OCI-LY7 (cell line): Measurements from ENCODE around the gene SORBS2. TPM values are rescaled to one million over a fixed set of nuclear protein-coding genes. Genes with fewer than 3 reads are reported as not detected.

ENCODE experiments used
- BruUV-seq: library from RNA; stranded (reverse); fragments of 400-500 nt; replicated peaks from 2 replicates; lab custom pipeline; 2021; lab: Mats Ljungman, UMichigan
- CTCF ChIA-PET: fragments of 300-600 bp; sonication (Branson Sonifier 250); formaldehyde crosslinking; loops from one replicate; lab custom pipeline; 2022; ENCODE audit warnings: antibody characterized with exemption; ENCODE audit not compliant: unreplicated experiment; lab: Charles Lee
- POLR2A ChIA-PET: fragments of 300-600 bp; sonication (Branson Sonifier 250); formaldehyde crosslinking; loops from one replicate; lab custom pipeline; 2022; ENCODE audit warnings: antibody characterized with exemption; lab: Charles Lee
- DNase-seq: peaks from one replicate; pipeline ENCODE4 v3.0.0-alpha.2; 2015; ENCODE audit warnings: low spot score
- H2AFZ ChIP-seq: fragments of 200-600 bp; sonication (generic), shearing (Covaris generic); 2 replicates; pipeline ENCODE4 v1.6.1; 2014; ENCODE audit warnings: mild to moderate bottlenecking, antibody characterized with exemption, low read length, moderate library complexity
- H3K27ac ChIP-seq: fragments of 200-600 bp; sonication (generic); 2 replicates; pipeline ENCODE4 v1.5.1; 2014; ENCODE audit warnings: mixed run types, low read depth, mild to moderate bottlenecking, moderate library complexity, low read length, inconsistent platforms; ENCODE audit not compliant: poor library complexity, severe bottlenecking
- H3K36me3 ChIP-seq: fragments of 200-600 bp; sonication (generic); 2 replicates; pipeline ENCODE4 v1.6.1; 2014; ENCODE audit warnings: mild to moderate bottlenecking, antibody characterized with exemption, low read length, moderate library complexity, mixed read lengths; ENCODE audit not compliant: insufficient read depth
- H3K4me1 ChIP-seq: fragments of 200-600 bp; sonication (generic); 2 replicates; pipeline ENCODE4 v1.5.1; 2014; ENCODE audit warnings: mild to moderate bottlenecking, low read length; ENCODE audit not compliant: insufficient read depth, poor library complexity, severe bottlenecking
- H3K4me2 ChIP-seq: fragments of 200-600 bp; sonication (generic); 2 replicates; pipeline ENCODE4 v1.6.1; 2014; ENCODE audit warnings: mild to moderate bottlenecking, low read length
- H3K4me3 ChIP-seq: fragments of 200-600 bp; sonication (generic); 2 replicates; pipeline ENCODE4 v1.5.1; 2014; ENCODE audit warnings: mild to moderate bottlenecking, low read depth, low read length; ENCODE audit not compliant: poor library complexity, severe bottlenecking
- H3K79me2 ChIP-seq: fragments of 200-600 bp; sonication (generic); 2 replicates; pipeline ENCODE4 v1.6.1; 2016; ENCODE audit warnings: low read depth, mild to moderate bottlenecking, low read length, moderate library complexity, mixed read lengths; ENCODE audit not compliant: insufficient read depth
- H3K9me2 ChIP-seq: fragments of 200-600 bp; sonication (generic); 2 replicates; pipeline ENCODE4 v1.6.1; 2016; ENCODE audit warnings: mild to moderate bottlenecking, low read length, mixed read lengths; ENCODE audit not compliant: insufficient read depth
- H3K9me3 ChIP-seq: fragments of 200-600 bp; sonication (generic); 2 replicates; pipeline ENCODE4 v1.6.1; 2014; ENCODE audit warnings: mild to moderate bottlenecking, mixed run types, low read length, mixed read lengths
- H4K20me1 ChIP-seq: fragments of 200-600 bp; sonication (generic); 2 replicates; pipeline ENCODE4 v1.6.1; 2014; ENCODE audit warnings: mild to moderate bottlenecking, antibody characterized with exemption, low read length, moderate library complexity, mixed read lengths; ENCODE audit not compliant: insufficient read depth
- CTCF ChIP-seq: fragments of 200-600 bp; sonication (generic); conservative IDR thresholded peaks from 2 replicates; pipeline ENCODE4 v1.5.1; 2014; ENCODE audit warnings: mild to moderate bottlenecking, antibody characterized with exemption, low read length, moderate library complexity, mixed read lengths
- EZH2phosphoT487 ChIP-seq: fragments of 200-600 bp; sonication (generic); IDR thresholded peaks from 2 replicates; pipeline ENCODE4 v1.6.1; 2018; ENCODE audit warnings: low read depth, borderline replicate concordance, mild to moderate bottlenecking, mixed run types, antibody characterized with exemption, low read length, moderate library complexity, mixed read lengths
- intact Hi-C: fragments of 100-400 bp; cut with micrococcal nuclease; formaldehyde crosslinking; loops from one replicate; pipeline ENCODE4 v1.10.0; 2022; ENCODE audit not compliant: unreplicated experiment
- total RNA-seq, 2 experiments: library from RNA; depleted of rRNA in 1 of 2; stranded (reverse); fragments of >200 nt in 1 of 2; shearing (Covaris generic) in 1 of 2; gene quantifications; 2 replicates each; pipeline ENCODE4 v1.2.3, GENCODE V29; 2014 to 2022

Gene SORBS2
- total RNA-seq, 2 experiments from 2014 or later, result 33.2 to 43.5 TPM

- BruUV-seq, result no TSS peak
Measured at GRCh38 chr4:185573651-185574199, 238.3 kb downstream of the SORBS2 start.

DNA sequence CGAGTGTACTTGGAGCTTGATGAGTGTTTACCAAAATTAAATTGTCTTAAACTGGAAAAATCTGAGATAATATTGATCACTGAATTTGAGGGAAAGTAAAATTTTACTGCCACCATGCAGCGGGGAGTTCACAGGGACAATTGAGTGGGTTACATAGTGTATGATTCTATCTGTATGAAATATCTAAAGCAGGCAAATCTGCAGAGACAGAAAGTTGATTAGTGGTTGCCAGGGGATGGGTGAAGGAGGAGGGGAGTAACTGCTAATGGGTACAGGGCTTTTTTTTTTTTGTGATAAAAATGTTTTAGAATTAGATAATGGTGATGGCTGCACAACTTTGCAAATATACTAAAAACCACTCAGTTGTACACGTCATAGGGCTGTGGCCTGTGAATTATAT, 241.3 kb downstream of the SORBS2 start:
- no peaks in the 10 kb centered on the region for H4K20me1 ChIP-seq
- no peak overlapping the region for H3K4me3 ChIP-seq
- POLR2A ChIA-PET, result no interaction called here
- H3K27ac ChIP-seq, result no peak overlapping the region
- no peaks in the 10 kb centered on the region for H3K36me3 ChIP-seq
- CTCF ChIA-PET, result no interaction called here
- H3K4me1 ChIP-seq, result no peaks in the 10 kb centered on the region
- H3K9me2 ChIP-seq, result no peaks in the 10 kb centered on the region
- no TSS peak for BruUV-seq
- H2AFZ ChIP-seq, result no peak overlapping the region
- intact Hi-C loops, result no loop called here
- TF ChIP-seq EZH2phosphoT487 (no peak), CTCF (no peak)
- H3K9me3 ChIP-seq, result no peaks in the 10 kb centered on the region
- no peak for DNase-seq
- H3K79me2 ChIP-seq, result no peaks in the 10 kb centered on the region
- no peak overlapping the region for H3K4me2 ChIP-seq

More at GRCh38 chr4:185573651-185574199, 238.3 kb downstream of the SORBS2 start:
- no peaks in the 10 kb centered on the region for H3K79me2 ChIP-seq
- ChIA-PET CTCF (no interaction called here), POLR2A (interaction anchor here (0.7 to 2.5 kb wide), 4 partner anchors 10 to 25 kb away, joined by 3 to 7 read pairs (median 4); no protein-coding TSS in a partner anchor)
- H3K9me2 ChIP-seq, result no peaks in the 10 kb centered on the region
- no peak overlapping the region for H2AFZ ChIP-seq
- TF ChIP-seq CTCF (no peak), EZH2phosphoT487 (no peak)
- no peak overlapping the region for H3K27ac ChIP-seq
- no peak overlapping the region for H3K4me2 ChIP-seq
- DNase-seq, result no peak
- no peaks in the 10 kb centered on the region for H4K20me1 ChIP-seq
- no peaks in the 10 kb centered on the region for H3K4me1 ChIP-seq
- intact Hi-C loops, result no loop called here
- H3K9me3 ChIP-seq, result no peaks in the 10 kb centered on the region
- no peak overlapping the region for H3K4me3 ChIP-seq
- H3K36me3 ChIP-seq, result no peaks in the 10 kb centered on the region
